DND-41 (cell line): ENCODE data around the gene LRRC72.

ENCODE experiments used
- ATAC-seq: fragments of 200-7000 bp; cut with Tn5 transposase; 3 replicates; pipeline ENCODE4 v1.9.1; 2021; ENCODE audit warnings: low read depth; ENCODE audit not compliant: insufficient read depth
- DNase-seq: peaks from one replicate; pipeline ENCODE4 v3.0.0-alpha.2; 2020
- H2AFZ ChIP-seq: 2 replicates; pipeline ENCODE4 v1.6.0; 2012; ENCODE audit warnings: low read depth, low read length
- H3K27ac ChIP-seq: 2 replicates; pipeline ENCODE4 v1.5.1; 2012; ENCODE audit warnings: low read length, inconsistent platforms
- H3K27me3 ChIP-seq: fragments of 200-600 bp; sonication (generic); 2 replicates; pipeline ENCODE4 v1.6.0; 2012; ENCODE audit warnings: low read length, mild to moderate bottlenecking, inconsistent platforms; ENCODE audit not compliant: insufficient read depth, poor library complexity
- H3K36me3 ChIP-seq: 2 replicates; pipeline ENCODE4 v1.5.1; 2012; ENCODE audit warnings: low read length, inconsistent platforms; ENCODE audit not compliant: insufficient read depth
- H3K4me1 ChIP-seq: 2 replicates; pipeline ENCODE4 v1.5.1; 2012; ENCODE audit warnings: mild to moderate bottlenecking, low read length; ENCODE audit not compliant: insufficient read depth
- H3K4me2 ChIP-seq: 2 replicates; pipeline ENCODE4 v1.6.0; 2012; ENCODE audit warnings: mild to moderate bottlenecking, moderate library complexity, low read length, inconsistent platforms; ENCODE audit not compliant: insufficient read depth
- H3K4me3 ChIP-seq, 2 experiments: fragments of 200-600 bp in 1 of 2; shearing (Covaris generic) in 1 of 2; 2 replicates each; pipeline ENCODE4 v1.5.1; 2012 to 2016; ENCODE audit warnings: inconsistent platforms in 2 of 2, low read length in 2 of 2, mild to moderate bottlenecking in 2 of 2, low read depth in 1 of 2, moderate library complexity in 1 of 2
- H3K79me2 ChIP-seq: 2 replicates; pipeline ENCODE4 v1.6.0; 2012; ENCODE audit warnings: low read length, inconsistent platforms; ENCODE audit not compliant: insufficient read depth
- H3K9ac ChIP-seq: 2 replicates; pipeline ENCODE4 v1.6.0; 2012; ENCODE audit warnings: low read depth, mild to moderate bottlenecking, inconsistent platforms, low read length, moderate library complexity
- H3K9me3 ChIP-seq: 2 replicates; pipeline ENCODE4 v1.5.1; 2012; ENCODE audit warnings: low read length, moderate library complexity, mild to moderate bottlenecking, inconsistent platforms; ENCODE audit not compliant: insufficient read depth, severe bottlenecking
- H4K20me1 ChIP-seq: 2 replicates; pipeline ENCODE4 v1.6.0; 2012; ENCODE audit warnings: low read length; ENCODE audit not compliant: insufficient read depth
- CTCF ChIP-seq: IDR thresholded peaks from 2 replicates; pipeline ENCODE4 v1.5.1; 2012; ENCODE audit warnings: borderline replicate concordance, low read length, moderate library complexity, mild to moderate bottlenecking; ENCODE audit not compliant: poor library complexity, severe bottlenecking; ENCODE audit errors: extremely low read depth
- EZH2 ChIP-seq: IDR thresholded peaks from 3 replicates; pipeline ENCODE4 v1.6.1; 2012; ENCODE audit warnings: borderline replicate concordance, low read depth, mild to moderate bottlenecking, moderate library complexity, low read length, inconsistent platforms; ENCODE audit not compliant: severe bottlenecking

Gene LRRC72

GRCh38 chr7:16616122-16616521, 89.5 kb downstream of the LRRC72 start:
- Histone ChIP-seq H2AFZ (no peak overlapping the region), H3K36me3 (peaks cover 56% of the 10 kb centered on the region), H3K4me3 (no peak overlapping the region), H3K4me1 (no peaks in the 10 kb centered on the region), H3K27me3 (no peaks in the 10 kb centered on the region), H3K9ac (no peak overlapping the region), H4K20me1 (no peaks in the 10 kb centered on the region), H3K27ac (no peak overlapping the region), H3K4me2 (no peak overlapping the region), H3K79me2 (no peaks in the 10 kb centered on the region), H3K9me3 (no peaks in the 10 kb centered on the region)
- DNase-seq (no peak), ATAC-seq (no peak)
- TF ChIP-seq CTCF, result no peak
- TF ChIP-seq EZH2, result no peak

- no peak for DNase-seq
Measured at GRCh38 chr7:16616542-16616941, 89.9 kb downstream of the LRRC72 start.

GRCh38 chr7:16619979-16620408, 93.4 kb downstream of the LRRC72 start:
- no peak overlapping the region for H3K4me3 ChIP-seq
- DNase-seq (no peak), ATAC-seq (no peak)
- no peak for TF ChIP-seq CTCF
- TF ChIP-seq EZH2, result no peak
- H3K27ac ChIP-seq, result no peak overlapping the region
- no peaks in the 10 kb centered on the region for H4K20me1 ChIP-seq
- H3K36me3 ChIP-seq, result peaks cover 65% of the 10 kb centered on the region
- H3K79me2 ChIP-seq, result no peaks in the 10 kb centered on the region
- H3K27me3 ChIP-seq, result no peaks in the 10 kb centered on the region
- no peaks in the 10 kb centered on the region for H3K4me1 ChIP-seq
- H3K4me2 ChIP-seq, result no peak overlapping the region
- H3K9me3 ChIP-seq, result no peaks in the 10 kb centered on the region
- H3K9ac ChIP-seq, result no peak overlapping the region
- no peak overlapping the region for H2AFZ ChIP-seq

More at GRCh38 chr7:16616542-16616941, 89.9 kb downstream of the LRRC72 start:
- H3K79me2 ChIP-seq, result no peaks in the 10 kb centered on the region
- H3K27me3 ChIP-seq, result no peaks in the 10 kb centered on the region
- H3K27ac ChIP-seq, result no peak overlapping the region
- ATAC-seq, result no peak
- peaks cover 54% of the 10 kb centered on the region for H3K36me3 ChIP-seq
- H3K4me3 ChIP-seq, result no peak overlapping the region
- H2AFZ ChIP-seq, result no peak overlapping the region
- H3K9ac ChIP-seq, result no peak overlapping the region
- no peaks in the 10 kb centered on the region for H3K4me1 ChIP-seq
- no peaks in the 10 kb centered on the region for H3K9me3 ChIP-seq
- no peak for TF ChIP-seq CTCF
- no peak for TF ChIP-seq EZH2
- H4K20me1 ChIP-seq, result no peaks in the 10 kb centered on the region
- H3K4me2 ChIP-seq, result no peak overlapping the region

- H3K4me3 ChIP-seq, result no peak overlapping the region
- H3K4me2 ChIP-seq, result no peak overlapping the region
- no peaks in the 10 kb centered on the region for H3K4me1 ChIP-seq
- TF ChIP-seq EZH2 (no peak), CTCF (no peak)
- H3K9ac ChIP-seq, result no peak overlapping the region
- ATAC-seq, result no peak
- H3K27me3 ChIP-seq, result no peaks in the 10 kb centered on the region
- no peak overlapping the region for H3K27ac ChIP-seq
- no peak for DNase-seq
- H3K36me3 ChIP-seq, result peaks cover 30% of the 10 kb centered on the region; the same call in 1 of the 2 replicates
- no peaks in the 10 kb centered on the region for H3K79me2 ChIP-seq
- no peaks in the 10 kb centered on the region for H3K9me3 ChIP-seq
- no peaks in the 10 kb centered on the region for H4K20me1 ChIP-seq
- no peak overlapping the region for H2AFZ ChIP-seq
Measured at GRCh38 chr7:16626388-16626787, 99.8 kb downstream of the LRRC72 start.
